Germinal center (tissue), 1 donor: ENCODE measurements around the gene SUFU.
A peak's percentile ranks its signal among the peaks of the same experiment; 100 is the strongest.
"Not testable (repeated sequence)": the region's sequence is repeated elsewhere in the genome, so short reads cannot be mapped to it uniquely, and the experiment has no call there.

ENCODE experiments used
- DNase-seq: peaks from one replicate; pipeline ENCODE4 v3.0.0; 2012; ENCODE audit warnings: mixed read lengths, low spot score

SUFU gene

DNA sequence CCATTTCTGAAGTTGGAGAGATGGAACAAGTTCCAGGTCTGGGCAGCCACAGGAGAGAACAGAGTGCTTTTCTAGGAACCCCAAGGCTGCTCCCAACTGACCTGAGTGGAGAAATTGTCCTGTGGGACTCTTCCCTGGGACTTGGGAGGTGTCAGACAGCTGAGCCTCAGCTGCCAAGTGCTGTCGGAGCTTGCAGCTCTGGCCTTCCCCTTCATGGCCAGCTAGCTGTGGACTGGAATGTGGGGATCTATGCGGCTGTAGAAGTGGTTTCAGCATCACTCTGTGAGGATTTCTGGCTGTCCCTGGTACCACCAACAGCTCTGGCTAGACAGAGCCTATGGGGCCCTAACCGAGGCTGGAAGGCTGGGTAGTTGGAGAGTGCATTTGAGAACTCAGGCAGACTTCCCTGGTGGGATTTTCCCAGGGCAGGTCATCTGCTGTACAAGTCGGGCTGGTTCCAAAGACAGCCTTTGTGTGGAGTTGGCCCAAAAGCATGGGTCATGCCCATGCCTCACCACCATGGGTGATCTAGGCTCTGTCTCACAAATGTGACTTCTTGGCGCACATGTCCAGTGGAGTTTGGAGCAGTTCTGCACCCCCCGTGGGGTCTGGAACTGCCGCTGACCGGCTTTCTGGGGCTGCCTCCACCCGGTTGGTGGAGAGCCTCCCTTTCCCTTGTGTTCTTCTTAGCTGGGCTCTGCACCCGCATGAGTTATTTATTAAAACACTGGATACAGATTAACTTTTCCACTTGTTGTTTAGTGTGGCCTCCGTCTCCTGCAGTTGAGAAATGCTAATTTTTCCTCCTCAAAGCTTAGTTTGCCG, 10.9 kb downstream of the SUFU start:
- no peak for DNase-seq

DNA sequence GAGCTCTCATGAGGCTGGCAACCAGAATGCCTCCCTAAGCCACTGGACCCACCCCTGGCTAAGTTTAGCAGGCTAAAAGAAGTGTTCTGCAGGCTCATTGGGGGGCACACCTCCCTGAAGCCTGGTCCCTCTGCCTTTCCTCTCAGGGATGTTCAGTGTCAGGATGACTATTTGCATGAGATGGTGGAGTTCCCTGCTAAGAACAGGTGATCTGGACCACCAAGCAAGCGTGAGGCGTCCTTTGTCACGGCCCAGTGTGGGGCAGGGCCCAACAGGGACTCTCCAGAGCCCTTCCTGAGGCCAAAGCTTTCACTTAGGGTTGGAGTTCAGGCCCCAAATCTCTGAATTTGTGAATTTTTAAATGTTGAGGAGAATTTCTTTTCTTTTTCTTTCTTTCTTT, 12.0 kb downstream of the SUFU start:
- DNase-seq = no peak

DNA sequence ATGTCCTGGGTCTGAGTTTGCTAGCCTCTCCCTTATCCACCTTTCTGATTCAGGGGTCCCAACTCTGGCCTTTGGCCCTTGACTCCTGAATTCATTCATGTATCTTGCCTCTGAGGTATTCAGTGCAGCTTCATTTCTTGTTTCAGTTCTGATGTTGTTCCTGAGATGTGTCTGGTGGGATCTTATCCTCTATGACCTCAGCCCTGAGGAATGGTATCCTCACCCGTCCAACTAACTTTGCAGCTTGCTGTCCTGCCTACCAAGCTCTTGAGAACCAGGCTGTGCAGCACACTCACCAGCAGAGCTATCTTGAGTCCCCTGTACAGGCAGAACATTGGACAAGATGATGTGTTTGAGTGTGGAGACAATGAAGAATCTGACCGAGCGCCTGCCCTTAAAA, 13.8 kb downstream of the SUFU start:
- DNase-seq = no peak

DNA sequence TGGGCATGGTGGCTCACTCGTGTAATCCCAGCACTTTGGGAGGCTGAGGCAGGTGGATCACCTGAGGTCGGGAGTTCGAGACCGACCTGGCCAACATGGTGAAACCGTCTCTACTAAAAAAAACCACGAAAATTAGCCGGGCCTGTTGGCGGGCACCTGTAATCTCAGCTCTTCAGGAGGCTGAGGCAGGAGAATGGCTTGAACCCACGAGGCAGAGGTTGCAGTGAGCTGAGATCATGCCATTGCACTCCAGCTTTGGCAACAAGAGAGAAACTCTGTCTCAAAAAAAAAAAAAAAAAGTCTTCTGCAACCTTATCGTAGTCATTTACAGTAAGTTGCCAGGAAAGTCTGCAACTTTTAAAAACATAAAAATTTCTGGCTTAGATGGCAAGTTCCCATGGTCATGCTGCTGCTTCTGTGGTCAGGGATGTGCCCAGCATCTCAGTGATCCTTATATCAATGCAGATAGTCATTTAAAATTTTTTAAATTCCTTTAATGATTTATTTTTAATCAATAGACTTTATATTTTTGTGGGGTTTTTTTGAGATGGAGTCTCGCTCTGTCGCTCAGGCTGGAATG, 15.6 kb downstream of the SUFU start:
- no peak for DNase-seq

DNA sequence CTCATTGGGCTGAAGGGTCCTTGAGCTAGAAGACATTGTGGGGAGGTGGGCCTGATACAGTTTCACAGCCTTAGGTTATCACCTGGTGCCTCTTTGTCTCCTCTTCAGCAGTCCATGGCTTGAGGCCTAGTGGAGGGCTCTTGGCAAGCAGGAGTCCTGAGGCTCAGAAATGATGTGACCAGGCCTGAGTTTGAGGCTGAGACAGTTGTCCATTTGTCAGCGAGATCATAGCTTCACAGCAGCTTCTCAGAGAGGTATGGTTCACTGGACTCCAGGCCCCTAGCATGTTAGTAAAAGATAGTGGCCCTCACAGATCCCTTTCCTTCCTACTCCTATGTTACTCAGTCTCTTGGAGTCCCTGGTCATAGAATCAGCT, 19.1 kb downstream of the SUFU start:
- no peak for DNase-seq

DNA sequence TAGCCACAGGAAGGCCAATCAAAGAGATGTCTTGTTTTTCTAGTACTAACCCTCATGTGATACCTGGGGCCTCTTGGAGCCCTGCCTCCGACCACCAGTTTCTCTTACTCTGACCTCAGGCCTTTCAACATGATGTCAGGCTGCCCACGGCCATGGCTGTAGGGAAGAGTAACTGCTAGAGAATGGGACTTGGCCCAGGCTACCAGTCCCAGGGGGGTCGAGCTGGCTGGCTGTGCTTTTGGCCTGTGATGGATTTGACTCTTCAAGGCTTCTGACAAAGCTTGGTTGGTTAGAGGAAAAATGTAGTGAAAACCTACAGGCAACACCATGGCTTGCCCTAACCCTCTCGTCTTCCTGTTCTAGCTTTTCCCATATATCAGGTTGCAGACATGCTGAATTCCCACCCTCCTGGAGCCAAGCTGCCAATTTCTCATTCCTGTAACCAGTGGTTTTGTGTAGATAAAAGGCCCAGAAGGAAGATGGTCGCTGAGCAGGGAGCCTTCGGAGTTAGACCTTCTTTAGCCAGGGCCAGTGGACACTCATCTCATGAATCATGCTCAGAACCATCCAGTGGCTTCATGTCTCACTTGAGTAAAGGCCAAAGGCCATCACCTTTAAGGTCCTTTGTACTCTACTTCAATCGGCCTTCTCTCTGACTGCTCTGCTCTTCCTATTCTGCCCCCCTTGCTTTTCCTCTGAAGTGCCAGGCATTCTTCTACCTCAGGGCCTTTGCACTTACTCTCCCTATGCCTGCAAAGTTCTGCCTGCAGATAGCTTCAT, 19.7 kb downstream of the SUFU start:
- no peak for DNase-seq

DNA sequence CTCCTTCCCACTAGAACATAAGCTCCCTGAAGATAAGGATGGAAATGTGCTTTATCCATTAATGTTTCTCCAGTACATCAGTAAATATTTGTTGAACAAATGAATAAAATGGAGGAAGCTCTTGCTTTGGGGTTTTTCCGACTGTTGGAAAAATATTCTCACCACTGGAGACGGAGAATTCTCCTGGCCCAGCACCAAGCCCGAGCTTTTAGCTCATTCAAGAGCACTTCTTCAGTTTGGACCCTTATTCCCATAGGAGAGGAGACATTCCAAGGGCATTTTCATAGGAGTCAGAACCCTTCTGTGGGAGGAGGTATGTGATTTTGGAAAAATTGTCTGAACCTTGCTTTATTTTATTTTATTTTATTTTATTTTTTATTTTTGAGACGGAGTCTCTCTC, 21.0 kb downstream of the SUFU start:
- DNase-seq = no peak

DNA sequence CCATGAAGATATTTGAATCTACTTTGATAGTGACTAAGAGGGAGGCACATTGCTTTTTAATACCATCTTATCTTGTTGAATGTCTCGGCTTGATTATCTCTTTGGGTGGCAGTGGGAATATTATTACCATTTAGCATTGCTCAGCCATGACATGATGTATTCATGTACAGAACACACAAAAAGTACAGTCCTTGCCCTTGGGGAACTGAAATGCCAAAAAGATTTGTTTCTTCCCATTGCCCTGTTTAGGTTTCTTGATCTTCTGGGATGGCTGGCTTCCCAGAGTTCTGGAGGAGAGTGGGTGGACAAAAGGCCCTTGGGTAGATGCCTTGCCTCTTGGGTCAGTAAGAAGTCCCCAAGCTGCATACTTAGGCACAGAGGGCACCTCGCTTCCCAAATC, 23.8 kb downstream of the SUFU start:
- DNase-seq = no peak

DNA sequence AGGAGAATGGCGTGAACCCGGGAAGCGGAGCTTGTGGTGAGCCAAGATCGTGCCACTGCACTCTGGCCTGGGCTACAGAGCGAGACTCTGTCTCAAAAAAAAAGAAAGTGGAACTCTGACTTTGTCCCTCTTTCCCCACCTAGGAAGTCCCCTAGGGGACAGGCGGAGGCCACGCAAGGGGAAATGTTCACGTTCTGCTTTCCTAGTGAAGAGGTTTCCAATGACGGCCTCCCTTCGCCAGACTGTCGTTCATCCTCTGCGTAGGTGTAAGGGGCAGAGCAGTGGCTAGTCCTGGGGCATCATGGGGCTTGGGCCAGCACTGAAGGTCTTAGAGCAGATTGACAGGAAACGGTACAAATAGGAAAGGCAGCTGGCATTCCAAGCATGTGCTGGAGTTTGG, 30.6 kb downstream of the SUFU start:
- no peak for DNase-seq

DNA sequence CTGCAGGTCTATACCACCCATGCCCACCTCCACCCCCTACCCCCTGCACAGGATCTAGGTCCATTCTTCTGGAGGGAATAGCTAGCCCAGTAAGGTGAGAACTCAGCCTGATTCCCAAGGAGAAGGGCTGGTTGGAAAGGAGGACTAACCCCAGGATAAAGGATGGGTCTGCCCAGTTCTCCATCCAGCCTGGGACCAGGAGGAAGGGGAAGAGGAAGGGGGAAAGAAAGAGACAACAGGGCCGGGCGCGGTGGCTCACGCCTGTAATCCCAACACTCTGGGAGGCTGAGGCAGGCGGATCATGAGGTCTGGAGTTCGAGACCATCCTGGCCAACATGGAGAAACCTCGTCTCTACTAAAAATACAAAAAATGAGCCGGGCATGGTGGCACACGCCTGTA, 31.2 kb downstream of the SUFU start:
- not testable (repeated sequence) for DNase-seq

DNA sequence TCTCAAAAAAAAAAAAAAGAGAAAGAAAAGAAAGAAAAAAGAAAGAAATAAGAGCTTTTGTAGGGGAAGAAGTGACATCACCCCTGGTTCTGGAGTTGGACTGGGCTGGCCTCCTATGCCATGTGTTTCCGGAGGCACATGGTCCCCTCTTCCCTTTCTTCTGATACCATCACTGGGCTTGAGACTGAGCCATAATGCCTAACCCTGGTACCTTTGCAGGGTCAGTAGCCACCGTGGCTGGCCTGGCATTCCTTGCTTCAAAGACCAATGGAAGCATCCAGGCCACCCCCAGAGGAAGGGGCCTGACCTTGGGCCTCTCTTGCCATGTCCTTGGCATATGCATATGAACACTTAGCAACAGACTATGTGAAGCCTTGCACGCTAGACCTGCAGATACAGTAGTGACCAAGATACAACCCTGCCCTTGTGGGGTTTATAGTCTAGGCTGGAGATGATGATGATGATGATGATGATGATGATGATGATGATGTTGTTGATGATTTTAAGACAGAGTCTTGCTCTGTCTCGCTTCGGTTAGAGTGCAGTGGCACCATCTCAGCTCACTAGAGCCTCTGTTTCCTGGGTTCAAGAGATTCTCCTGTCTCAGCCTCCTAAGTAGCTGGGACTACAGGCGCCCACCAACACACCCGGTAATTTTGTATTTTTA, 31.8 kb downstream of the SUFU start:
- DNase-seq = no peak

DNA sequence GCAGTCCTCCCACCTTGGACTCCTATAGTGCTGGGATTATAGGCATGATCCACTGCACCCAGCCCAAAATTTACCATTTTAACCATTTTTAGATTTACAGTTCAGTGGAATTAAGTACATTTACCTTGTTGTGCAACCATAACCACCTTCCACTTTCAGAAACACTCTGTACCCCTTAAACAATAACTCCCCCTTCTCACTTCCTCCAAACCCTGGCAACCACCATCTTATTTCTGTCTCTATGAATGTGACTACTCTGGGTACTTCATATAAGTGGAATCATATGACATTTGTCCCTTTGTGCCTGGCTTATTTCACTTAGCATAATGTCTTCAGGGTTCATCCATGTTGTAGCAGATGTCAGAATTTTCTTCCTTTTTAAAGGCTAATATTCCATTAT, 33.6 kb downstream of the SUFU start:
- DNase-seq = no peak

DNA sequence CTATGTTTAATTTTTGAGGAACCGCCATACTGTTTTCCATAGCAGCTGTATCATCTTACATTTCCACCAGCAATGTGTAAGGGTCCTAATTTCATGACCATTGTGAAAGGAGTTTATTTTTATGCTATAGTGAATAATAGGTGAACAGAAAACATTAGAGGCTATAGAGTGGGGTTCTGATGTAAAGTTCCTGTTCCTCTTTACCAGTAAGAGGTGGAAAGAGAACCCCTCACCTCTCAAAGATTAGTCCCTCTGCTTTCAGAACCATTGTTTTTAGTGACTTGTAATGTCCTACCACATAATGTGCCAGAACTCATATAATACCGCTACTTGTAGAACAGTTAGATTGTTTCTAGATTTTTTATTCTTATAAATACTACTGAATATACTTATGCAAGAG, 34.2 kb downstream of the SUFU start:
- DNase-seq = no peak

DNA sequence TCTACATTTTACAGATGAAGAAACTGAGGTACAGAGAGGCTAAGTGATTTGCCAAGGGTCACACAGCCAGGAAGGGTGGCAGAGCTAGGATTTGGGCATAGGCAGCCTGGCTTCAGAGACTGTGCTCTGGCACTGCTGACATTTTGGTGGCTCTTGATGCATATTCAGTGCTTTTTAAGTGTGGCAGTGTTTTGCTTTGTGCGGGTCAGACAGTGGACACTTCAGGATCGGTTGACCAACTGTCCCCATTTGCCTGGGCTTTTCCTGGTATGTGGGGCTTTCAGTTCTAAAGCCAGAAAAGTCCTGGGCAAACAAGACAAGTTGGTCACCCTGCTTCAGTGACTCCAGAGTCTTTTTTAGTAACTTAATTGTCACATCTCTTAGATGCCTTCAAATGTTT, 35.0 kb downstream of the SUFU start:
- no peak for DNase-seq

DNA sequence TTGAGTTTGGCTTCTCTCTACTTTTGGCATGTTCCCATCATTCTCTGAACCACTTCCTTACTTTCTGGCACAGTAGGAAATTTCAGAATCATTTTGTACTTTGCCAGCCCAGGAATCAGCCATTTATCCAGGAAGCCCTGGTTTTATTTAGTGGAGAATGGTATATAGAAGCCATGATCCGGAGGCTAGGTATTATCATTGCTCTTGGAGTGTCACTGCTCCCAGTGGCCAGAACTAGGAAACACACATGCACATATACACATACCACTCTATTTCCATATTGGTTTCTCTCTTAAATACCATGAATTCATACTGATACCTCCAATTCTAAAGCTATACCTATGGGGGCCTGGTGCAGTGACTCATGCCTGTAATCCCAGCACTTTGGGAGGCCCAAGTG, 36.3 kb downstream of the SUFU start:
- peak; percentile 21 for DNase-seq

DNA sequence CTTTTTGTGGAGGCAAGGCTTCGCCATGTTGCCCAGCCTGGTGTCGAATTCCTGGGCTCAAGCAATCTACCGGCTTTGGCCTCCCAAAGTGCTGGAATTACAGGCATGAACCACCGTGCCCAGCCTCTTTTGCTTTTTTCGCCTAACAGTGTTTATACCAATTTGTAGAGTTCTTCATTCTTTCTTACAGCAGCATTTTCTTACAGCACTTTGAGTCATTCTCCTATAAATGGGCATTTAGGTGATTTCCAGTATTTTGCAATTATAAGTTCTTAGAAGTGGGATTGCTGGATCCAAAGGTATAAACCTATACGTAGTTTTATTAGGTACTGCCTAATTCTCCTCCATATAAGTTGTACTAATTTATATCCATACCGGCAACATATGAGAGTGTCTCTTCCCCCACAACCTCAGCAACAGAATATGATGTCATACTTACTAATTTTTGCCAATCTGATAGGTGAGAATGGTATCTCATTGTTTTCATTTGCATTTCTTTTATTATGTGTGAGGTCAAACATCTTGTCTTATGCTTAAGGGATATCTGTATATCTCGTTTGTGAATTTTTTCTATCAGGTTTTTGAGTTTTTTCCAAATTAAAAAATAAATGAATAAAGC, 39.1 kb downstream of the SUFU start:
- DNase-seq = no peak

DNA sequence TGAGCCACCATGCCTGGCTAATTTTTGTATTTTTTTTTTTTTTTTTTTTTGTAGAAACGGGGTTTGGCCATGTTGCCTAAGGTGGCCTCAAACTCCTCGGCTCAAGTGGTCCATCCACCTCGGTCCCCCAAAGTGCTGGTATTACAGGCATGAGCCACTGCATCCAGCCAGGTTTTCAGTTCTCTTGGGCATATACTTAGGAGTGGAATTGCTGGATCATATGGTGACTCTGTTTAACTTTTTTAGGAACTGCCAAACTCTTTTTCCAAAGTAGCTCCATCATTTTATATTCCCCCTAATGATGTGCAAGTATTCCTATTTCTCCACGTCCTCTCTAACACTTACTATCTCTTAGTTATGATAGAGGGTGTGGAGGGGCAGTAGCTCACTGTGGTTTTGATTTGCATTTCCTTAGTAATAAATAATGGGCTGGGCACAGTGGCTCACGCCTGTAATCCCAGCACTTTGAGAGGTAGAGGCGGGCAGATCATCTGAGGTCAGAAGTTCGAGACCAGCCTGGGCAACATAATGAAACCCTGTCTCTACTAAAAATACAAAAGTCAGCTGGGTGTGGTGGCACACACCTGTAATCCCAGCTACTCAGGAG, 41.6 kb downstream of the SUFU start:
- no peak for DNase-seq

DNA sequence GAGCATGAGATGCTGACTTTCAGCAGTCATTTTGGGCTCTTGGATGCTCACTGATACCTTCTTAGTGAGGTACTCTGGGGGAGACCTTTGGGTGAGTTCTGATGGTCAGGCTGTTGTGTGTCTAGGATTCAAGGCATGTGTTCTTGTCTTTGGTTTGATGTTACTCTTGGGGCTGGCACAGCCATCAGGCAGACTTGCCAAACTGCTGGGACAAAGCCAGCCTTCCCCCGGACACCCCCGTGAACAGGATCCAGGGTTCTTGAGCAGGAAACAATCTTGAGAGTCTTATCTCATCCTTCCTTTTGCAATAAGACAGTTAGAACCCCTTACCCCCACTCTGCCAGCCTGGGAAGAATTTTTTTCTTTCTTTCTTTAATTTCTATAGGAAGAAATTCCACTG, 42.2 kb downstream of the SUFU start:
- no peak for DNase-seq

DNA sequence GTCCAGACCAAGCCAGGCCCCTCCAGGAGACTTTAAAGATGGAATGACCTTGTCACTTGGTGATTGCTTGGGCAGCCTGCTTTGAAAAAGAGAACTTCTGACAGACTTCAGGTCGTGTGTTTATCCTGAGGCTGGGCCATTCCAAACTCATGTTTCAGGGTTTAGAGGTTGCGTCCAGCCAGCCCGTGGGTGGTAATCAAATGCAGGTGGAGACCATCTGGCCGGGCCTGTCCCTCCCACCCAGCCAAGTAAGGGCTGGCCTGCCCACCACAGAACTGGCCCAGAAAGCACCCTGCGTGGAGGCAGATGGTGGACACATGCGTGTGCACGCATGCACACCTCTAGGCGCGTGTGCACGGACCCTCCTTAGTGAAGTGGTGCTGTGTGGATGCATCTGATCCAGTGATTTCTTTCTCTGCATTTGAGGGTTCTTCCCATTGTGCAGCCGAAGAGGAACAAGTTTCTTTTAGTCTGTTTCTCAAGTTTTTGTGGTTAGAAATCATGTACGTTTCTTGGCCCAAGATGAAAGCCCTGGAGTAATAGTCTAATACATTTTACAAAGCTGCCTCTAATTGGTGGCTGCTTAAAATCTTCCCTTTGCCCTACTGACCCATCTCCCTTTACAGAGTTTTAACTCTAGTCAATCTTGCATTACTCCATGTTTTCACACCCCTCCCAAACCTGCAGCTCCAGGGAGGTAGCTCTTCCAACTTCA, 43.0 kb downstream of the SUFU start:
- DNase-seq = no peak

DNA sequence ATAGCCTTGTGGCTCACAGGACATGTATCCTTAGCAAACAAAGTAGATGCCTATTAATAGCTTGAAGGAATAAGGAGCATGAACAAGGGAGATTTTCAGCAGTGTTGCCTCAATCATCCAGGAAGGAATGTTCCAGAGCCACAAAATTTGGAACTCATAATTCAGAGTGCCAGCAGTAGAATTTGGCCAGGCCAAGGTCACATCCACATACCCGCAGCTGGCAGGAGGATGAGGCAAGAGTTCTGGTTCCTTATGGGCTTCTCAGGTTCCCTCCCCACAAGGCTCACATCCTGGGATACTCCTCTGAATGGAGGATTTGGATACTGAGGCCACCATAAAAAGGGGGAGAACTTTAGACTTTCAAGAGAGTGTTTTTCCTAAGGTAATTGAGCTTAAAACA, 45.8 kb downstream of the SUFU start:
- DNase-seq = no peak

DNA sequence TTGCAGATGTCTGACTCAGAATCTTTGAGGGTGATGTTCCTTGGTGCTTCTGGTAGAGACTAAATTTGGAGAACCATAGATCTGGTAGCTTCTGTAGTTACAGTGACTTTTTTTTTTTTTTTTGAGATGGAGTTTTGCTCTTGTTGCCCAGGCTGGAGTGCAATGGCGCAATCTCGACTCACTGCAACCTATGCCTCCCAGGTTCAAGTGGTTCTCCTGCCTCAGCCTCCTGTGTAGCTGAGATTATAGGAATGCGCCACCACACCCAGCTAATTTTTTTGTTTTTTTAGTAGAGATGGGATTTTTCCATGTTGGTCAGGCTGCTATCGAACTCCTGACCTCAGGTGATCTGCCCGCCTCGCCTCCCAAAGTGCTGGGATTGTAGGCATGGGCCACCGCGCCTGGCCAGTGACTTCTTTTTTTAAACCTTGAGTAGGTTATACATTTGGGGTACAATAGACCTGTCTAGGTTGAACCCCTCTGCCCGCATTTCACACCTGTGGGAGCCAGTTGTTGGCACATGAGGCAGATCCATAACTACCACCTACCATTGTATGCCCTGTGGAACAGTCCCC, 47.0 kb downstream of the SUFU start:
- no peak for DNase-seq
